H1 (cell line): ENCODE data around the gene RASGRP4. TPM values are rescaled to one million over a fixed set of nuclear protein-coding genes. Genes with fewer than 3 reads are reported as not detected.

Experiments used
- BRCA1 ChIP-seq: IDR thresholded peaks from 2 replicates; pipeline ENCODE4 v1.6.1; 2012; ENCODE audit warnings: low read depth, low read length, improper control_type of control experiment
- CBX5 ChIP-seq: fragments of 300-800, 300-1000 bp; sonication (generic); IDR thresholded peaks from 2 replicates; pipeline ENCODE4 v1.7.1; 2016; ENCODE audit warnings: antibody characterized with exemption, low read length, low read depth
- CHD1 ChIP-seq: IDR thresholded peaks from 2 replicates; pipeline ENCODE4 v1.6.1; 2012; ENCODE audit warnings: low read depth, low read length, improper control_type of control experiment
- CREB1 ChIP-seq: IDR thresholded peaks from 2 replicates; pipeline ENCODE4 v1.6.1; 2012; ENCODE audit warnings: inconsistent platforms
- EGR1 ChIP-seq: IDR thresholded peaks from 2 replicates; pipeline ENCODE4 v1.6.1; 2011; ENCODE audit warnings: low read depth, low read length, borderline replicate concordance
- EZH2 ChIP-seq: fragments of 200-600 bp; sonication (generic); IDR thresholded peaks from 2 replicates; pipeline ENCODE4 v1.7.1; 2012; ENCODE audit warnings: low read depth, mild to moderate bottlenecking, moderate library complexity, low read length, inconsistent platforms; ENCODE audit not compliant: severe bottlenecking
- KDM4A ChIP-seq: IDR thresholded peaks from one replicate; pipeline ENCODE4 v1.7.1; 2012; ENCODE audit warnings: low read depth, mild to moderate bottlenecking, moderate library complexity, low read length, inconsistent platforms; ENCODE audit not compliant: severe bottlenecking
- POLR2A ChIP-seq, 2 experiments: IDR thresholded peaks; 1 replicate in 1 of 2; 2 replicates in 1 of 2; pipeline ENCODE4 v1.6.1; 2011; ENCODE audit warnings: low read depth in 2 of 2, low read length in 2 of 2, mild to moderate bottlenecking in 2 of 2; ENCODE audit errors: control extremely low read depth in 1 of 2
- SIN3A ChIP-seq, 2 experiments: IDR thresholded peaks in 1 of 2; conservative IDR thresholded peaks in 1 of 2; 2 replicates each; pipeline ENCODE4 v1.6.1; 2011 to 2012; ENCODE audit warnings: low read length in 2 of 2, improper control_type of control experiment in 1 of 2, low read depth in 1 of 2, mild to moderate bottlenecking in 1 of 2
- SIRT6 ChIP-seq: IDR thresholded peaks from one replicate; pipeline ENCODE4 v1.7.1; 2012; ENCODE audit warnings: low read length, inconsistent platforms
- SP1 ChIP-seq: IDR thresholded peaks from 2 replicates; pipeline ENCODE4 v1.6.1; 2011; ENCODE audit warnings: low read depth, low read length
- SP4 ChIP-seq: IDR thresholded peaks from 2 replicates; pipeline ENCODE4 v1.6.1; 2012; ENCODE audit warnings: low read length, inconsistent platforms
- TAF7 ChIP-seq: optimal IDR thresholded peaks from 2 replicates; pipeline ENCODE3; 2011; ENCODE audit warnings: low read depth, mild to moderate bottlenecking, inconsistent platforms, low read length, moderate library complexity, borderline replicate concordance
- polyA plus RNA-seq, 7 experiments: library from polyadenylated mRNA; depleted of rRNA in 3 of 7; stranded (reverse) in 5 of 7; unstranded in 2 of 7; fragments of >200 nt in 5 of 7; fragments of 200-250 nt in 2 of 7; gene quantifications; 1 replicate in 5 of 7; 2 replicates in 1 of 7; 4 replicates in 1 of 7; pipeline versions ENCODE4 v1.2.1 to v1.2.3, GENCODE V29; 2011 to 2013; ENCODE audit warnings: missing spikeins in 2 of 7, mixed read lengths in 2 of 7
- total RNA-seq: library from RNA; stranded (reverse); fragmentation: NEBNext Ultra II Directional; extraction: Animal tissue kit (Norgen Biotek cat#: 25700); gene quantifications from 2 replicates; pipeline ENCODE4 v1.2.1, GENCODE V29; 2021
- TF ChIP-seq, protein P1 (sequence below), 3 experiments: IDR thresholded peaks; 1 replicate in 2 of 3; 2 replicates in 1 of 3; pipeline versions ENCODE4 v1.5.1 to v1.6.1; 2011; ENCODE audit warnings: low read length in 3 of 3, mild to moderate bottlenecking in 3 of 3, inconsistent platforms in 2 of 3, low read depth in 1 of 3, moderate library complexity in 1 of 3; ENCODE audit not compliant: insufficient read depth in 1 of 3; ENCODE audit errors: control extremely low read depth in 1 of 3
- TF ChIP-seq, protein P2 (sequence below): IDR thresholded peaks from 2 replicates; pipeline ENCODE4 v1.6.1; 2011; ENCODE audit warnings: low read depth, mild to moderate bottlenecking, low read length; ENCODE audit not compliant: insufficient read depth
- TF ChIP-seq, protein P3 (sequence below): IDR thresholded peaks from 2 replicates; pipeline ENCODE4 v1.6.1; 2012; ENCODE audit warnings: inconsistent platforms
- TF ChIP-seq, protein P4 (sequence below): IDR thresholded peaks from 2 replicates; pipeline ENCODE4 v1.6.1; 2012; ENCODE audit warnings: inconsistent platforms

Gene RASGRP4
- total and polyA plus RNA-seq, 2 of the 8 experiments (the other 6 are each of a cell fraction or from before 2014, with no cell fraction given) = 1.9 to 3.1 TPM

DNA sequence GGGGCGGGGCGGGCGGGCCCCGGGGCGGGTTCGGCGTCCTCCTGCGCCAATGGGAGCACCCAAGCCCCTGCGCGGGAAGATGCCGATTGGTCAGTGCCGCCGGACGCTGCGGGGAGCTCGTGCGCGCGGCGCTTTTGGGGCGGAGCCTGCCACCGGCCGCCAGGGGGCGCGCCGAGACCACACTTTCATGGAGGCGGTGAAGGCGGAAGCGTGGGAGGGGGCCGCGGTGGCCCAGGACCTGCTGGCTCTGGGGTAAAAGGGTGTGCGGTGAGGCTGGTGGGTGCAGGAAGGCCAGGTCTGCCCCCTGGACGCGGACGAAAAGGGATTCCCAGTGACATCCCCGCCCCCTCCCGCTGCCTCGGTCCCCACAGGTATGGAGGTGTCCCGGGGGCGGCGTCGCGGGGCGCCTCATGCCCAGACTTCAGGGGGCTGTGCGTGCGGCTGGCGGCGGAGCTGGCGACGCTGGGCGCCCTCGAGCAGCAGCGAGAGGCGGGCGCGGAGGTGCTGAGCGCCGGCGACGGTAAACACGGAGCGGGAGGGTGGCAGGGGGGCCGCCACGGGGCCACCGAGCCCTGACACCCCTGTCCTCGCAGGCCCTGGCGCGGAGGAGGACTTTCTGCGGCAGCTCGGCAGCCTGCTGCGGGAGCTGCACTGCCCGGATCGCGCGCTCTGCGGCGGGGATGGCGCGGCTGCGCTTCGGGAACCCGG, 22.9 kb downstream of the RASGRP4 start, which contains the start of gene FAM98C (continued):
- TF ChIP-seq, protein P1, sequence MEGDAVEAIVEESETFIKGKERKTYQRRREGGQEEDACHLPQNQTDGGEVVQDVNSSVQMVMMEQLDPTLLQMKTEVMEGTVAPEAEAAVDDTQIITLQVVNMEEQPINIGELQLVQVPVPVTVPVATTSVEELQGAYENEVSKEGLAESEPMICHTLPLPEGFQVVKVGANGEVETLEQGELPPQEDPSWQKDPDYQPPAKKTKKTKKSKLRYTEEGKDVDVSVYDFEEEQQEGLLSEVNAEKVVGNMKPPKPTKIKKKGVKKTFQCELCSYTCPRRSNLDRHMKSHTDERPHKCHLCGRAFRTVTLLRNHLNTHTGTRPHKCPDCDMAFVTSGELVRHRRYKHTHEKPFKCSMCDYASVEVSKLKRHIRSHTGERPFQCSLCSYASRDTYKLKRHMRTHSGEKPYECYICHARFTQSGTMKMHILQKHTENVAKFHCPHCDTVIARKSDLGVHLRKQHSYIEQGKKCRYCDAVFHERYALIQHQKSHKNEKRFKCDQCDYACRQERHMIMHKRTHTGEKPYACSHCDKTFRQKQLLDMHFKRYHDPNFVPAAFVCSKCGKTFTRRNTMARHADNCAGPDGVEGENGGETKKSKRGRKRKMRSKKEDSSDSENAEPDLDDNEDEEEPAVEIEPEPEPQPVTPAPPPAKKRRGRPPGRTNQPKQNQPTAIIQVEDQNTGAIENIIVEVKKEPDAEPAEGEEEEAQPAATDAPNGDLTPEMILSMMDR (IDR thresholded peaks at IDR 0.05; ENCODE audit: control extremely low read depth in 1 of 3, insufficient read depth in 1 of 3, low read depth in 1 of 3, low read length in 3 of 3) = peak; percentile 88 to 95 (median 91)
- TF ChIP-seq SP4 (peak; percentile 90), CHD1 (no peak), CREB1 (no peak; the same call in 1 of the 2 replicates), BRCA1 (no peak), EZH2 (peak; percentile 14), TAF7 (peak; percentile 43), CBX5 (no peak), KDM4A (peak; percentile 97), SP1 (peak; percentile 95), SIN3A (conservative IDR thresholded peaks at IDR 0.05 in 1 of 2, IDR thresholded peaks at IDR 0.05 in 1 of 2; ENCODE audit: low read depth in 1 of 2, low read length in 2 of 2) (peak; percentile 22 to 80; a peak in 2 of 4 replicates), POLR2A (IDR thresholded peaks at IDR 0.05; ENCODE audit: control extremely low read depth in 1 of 2, low read depth in 2 of 2, low read length in 2 of 2) (0 out of 3 replicates have a peak, but pooled peaks of 1 of the 2 experiments have one; percentile 40), SIRT6 (no peak), EGR1 (peak; percentile 86)
- TF ChIP-seq, protein P2, sequence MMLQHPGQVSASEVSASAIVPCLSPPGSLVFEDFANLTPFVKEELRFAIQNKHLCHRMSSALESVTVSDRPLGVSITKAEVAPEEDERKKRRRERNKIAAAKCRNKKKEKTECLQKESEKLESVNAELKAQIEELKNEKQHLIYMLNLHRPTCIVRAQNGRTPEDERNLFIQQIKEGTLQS = no peak
- TF ChIP-seq, protein P3, sequence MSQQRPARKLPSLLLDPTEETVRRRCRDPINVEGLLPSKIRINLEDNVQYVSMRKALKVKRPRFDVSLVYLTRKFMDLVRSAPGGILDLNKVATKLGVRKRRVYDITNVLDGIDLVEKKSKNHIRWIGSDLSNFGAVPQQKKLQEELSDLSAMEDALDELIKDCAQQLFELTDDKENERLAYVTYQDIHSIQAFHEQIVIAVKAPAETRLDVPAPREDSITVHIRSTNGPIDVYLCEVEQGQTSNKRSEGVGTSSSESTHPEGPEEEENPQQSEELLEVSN = peak; percentile 77
- TF ChIP-seq, protein P4, sequence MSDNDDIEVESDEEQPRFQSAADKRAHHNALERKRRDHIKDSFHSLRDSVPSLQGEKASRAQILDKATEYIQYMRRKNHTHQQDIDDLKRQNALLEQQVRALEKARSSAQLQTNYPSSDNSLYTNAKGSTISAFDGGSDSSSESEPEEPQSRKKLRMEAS = peak; percentile 69
